Trophoblast cell (in vitro differentiated cells and primary cell): ENCODE data around the gene TRAF5.
"Not testable (repeated sequence)": the region's sequence is repeated elsewhere in the genome, so short reads cannot be mapped to it uniquely, and the experiment has no call there.

ENCODE experiments used
- DNase-seq, 2 donors: peaks; one replicate each; pipeline ENCODE4 v3.0.0-alpha.2; 2016
- H2AFZ ChIP-seq: 2 replicates; pipeline ENCODE4 v1.6.1; 2013; ENCODE audit warnings: low read length, moderate library complexity, mild to moderate bottlenecking; ENCODE audit not compliant: insufficient read depth, poor library complexity
- H2AK5ac ChIP-seq: 2 replicates; pipeline ENCODE4 v1.6.1; 2013; ENCODE audit warnings: mild to moderate bottlenecking, low read length
- H2BK120ac ChIP-seq: 2 replicates; pipeline ENCODE4 v1.6.1; 2013; ENCODE audit warnings: low read length, mild to moderate bottlenecking, moderate library complexity; ENCODE audit not compliant: insufficient read depth, poor library complexity
- H2BK12ac ChIP-seq: 2 replicates; pipeline ENCODE4 v1.6.1; 2013; ENCODE audit warnings: mild to moderate bottlenecking, low read length, moderate library complexity
- H2BK5ac ChIP-seq: 2 replicates; pipeline ENCODE4 v1.6.1; 2013; ENCODE audit warnings: low read length, low read depth, moderate library complexity, mild to moderate bottlenecking; ENCODE audit not compliant: poor library complexity
- H3K14ac ChIP-seq: 2 replicates; pipeline ENCODE4 v1.6.1; 2013; ENCODE audit warnings: mild to moderate bottlenecking, low read length
- H3K18ac ChIP-seq: 2 replicates; pipeline ENCODE4 v1.6.1; 2013; ENCODE audit warnings: mild to moderate bottlenecking, low read length
- H3K23ac ChIP-seq: 2 replicates; pipeline ENCODE4 v1.6.1; 2013; ENCODE audit warnings: low read length
- H3K27ac ChIP-seq: 2 replicates; pipeline ENCODE4 v1.5.1; 2013; ENCODE audit warnings: low read depth, mild to moderate bottlenecking, inconsistent platforms, low read length, moderate library complexity
- H3K27me3 ChIP-seq: 2 replicates; pipeline ENCODE4 v1.6.1; 2013; ENCODE audit warnings: inconsistent platforms, mild to moderate bottlenecking, low read length, moderate library complexity; ENCODE audit not compliant: insufficient read depth
- H3K36me3 ChIP-seq, 2 experiments: 1 replicate in 1 of 2; 2 replicates in 1 of 2; pipeline ENCODE4 v1.6.1; 2013; ENCODE audit warnings: low read length in 2 of 2, mild to moderate bottlenecking in 2 of 2, moderate library complexity in 1 of 2; ENCODE audit not compliant: insufficient read depth in 2 of 2, control insufficient read depth in 1 of 2
- H3K4ac ChIP-seq: 2 replicates; pipeline ENCODE4 v1.6.1; 2013; ENCODE audit warnings: low read depth, mild to moderate bottlenecking, low read length, moderate library complexity
- H3K4me1 ChIP-seq, 2 experiments: 1 replicate in 1 of 2; 2 replicates in 1 of 2; pipeline ENCODE4 v1.6.1; 2013; ENCODE audit warnings: low read length in 2 of 2, mild to moderate bottlenecking in 2 of 2, moderate library complexity in 1 of 2; ENCODE audit not compliant: insufficient read depth in 2 of 2, control insufficient read depth in 1 of 2
- H3K4me2 ChIP-seq: 2 replicates; pipeline ENCODE4 v1.6.1; 2013; ENCODE audit warnings: inconsistent platforms, mild to moderate bottlenecking, low read length, moderate library complexity
- H3K4me3 ChIP-seq: 2 replicates; pipeline ENCODE4 v1.5.1; 2013; ENCODE audit warnings: mild to moderate bottlenecking, low read depth, low read length, inconsistent platforms
- H3K79me1 ChIP-seq: one replicate; pipeline ENCODE4 v1.6.1; 2013; ENCODE audit warnings: low read length
- H3K79me2 ChIP-seq: 2 replicates; pipeline ENCODE4 v1.6.1; 2013; ENCODE audit warnings: low read length, mild to moderate bottlenecking; ENCODE audit not compliant: control insufficient read depth, insufficient read depth, poor library complexity
- H3K9ac ChIP-seq: 2 replicates; pipeline ENCODE4 v1.6.1; 2013; ENCODE audit warnings: mild to moderate bottlenecking, low read length
- H3K9me3 ChIP-seq: 2 replicates; pipeline ENCODE4 v1.6.1; 2013; ENCODE audit warnings: low read depth, mild to moderate bottlenecking, control low read depth, inconsistent platforms, low read length; ENCODE audit not compliant: insufficient read depth
- H4K12ac ChIP-seq: 2 replicates; pipeline ENCODE4 v1.6.1; 2013; ENCODE audit warnings: low read depth, mild to moderate bottlenecking, low read length, moderate library complexity
- H4K8ac ChIP-seq: 2 replicates; pipeline ENCODE4 v1.6.1; 2013; ENCODE audit warnings: low read depth, mild to moderate bottlenecking, low read length, moderate library complexity
- H4K91ac ChIP-seq: one replicate; pipeline ENCODE4 v1.6.1; 2013; ENCODE audit warnings: low read depth, mild to moderate bottlenecking, low read length, moderate library complexity
- WGBS: extraction: QIAGEN DNeasy Blood & Tissue Kit; methylation state at CpG from one replicate; pipeline ENCODE4 v1.1.7; 2013; ENCODE audit warnings: missing lambda C conversion rate; ENCODE audit not compliant: insufficient read length, insufficient coverage; ENCODE audit errors: extremely low coverage; 5-methylcytosine and 5-hydroxymethylcytosine counted together

Gene TRAF5

DNA sequence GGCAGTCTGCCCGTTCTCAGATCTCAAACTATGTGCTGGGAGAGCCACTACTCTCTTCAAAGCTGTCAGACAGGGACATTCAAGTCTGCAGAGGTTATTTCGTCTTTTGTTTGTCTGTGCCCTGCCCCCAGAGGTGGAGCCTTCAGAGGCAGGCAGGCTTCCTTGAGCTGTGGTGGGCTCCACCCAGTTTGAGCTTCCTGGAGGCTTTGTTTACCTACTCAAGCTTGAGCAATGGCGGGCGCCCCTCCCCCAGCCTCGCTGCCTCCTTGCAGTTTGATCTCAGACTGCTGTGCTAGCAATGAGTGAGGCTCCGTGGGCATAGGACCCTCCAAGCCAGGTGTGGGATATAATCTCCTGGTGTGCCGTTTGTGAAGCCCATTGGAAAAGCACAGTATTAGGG lies 81.1 kb downstream of the TRAF5 start:
- H4K91ac ChIP-seq, H2BK12ac ChIP-seq, H3K9me3 ChIP-seq, H2BK5ac ChIP-seq, H3K4me3 ChIP-seq, H3K79me2 ChIP-seq, H3K79me1 ChIP-seq, H3K23ac ChIP-seq, H3K4me1 ChIP-seq, H3K18ac ChIP-seq, H2BK120ac ChIP-seq, H3K4ac ChIP-seq, H4K12ac ChIP-seq, H3K14ac ChIP-seq, H4K8ac ChIP-seq, DNase-seq, H3K27me3 ChIP-seq, H3K4me2 ChIP-seq, H3K36me3 ChIP-seq, H2AK5ac ChIP-seq, H3K27ac ChIP-seq, H3K9ac ChIP-seq, H2AFZ ChIP-seq: not testable (repeated sequence)
- no CpG with 5 or more reads among the region's 7 CpGs for WGBS

GRCh38 chr1:211411639-211412038 lies 85.0 kb downstream of the TRAF5 start:
- no peaks in the 10 kb centered on the region for H3K4me1 ChIP-seq
- no peak overlapping the region for H2BK12ac ChIP-seq
- no peak overlapping the region for H3K27ac ChIP-seq
- no peak overlapping the region for H4K91ac ChIP-seq
- H3K14ac ChIP-seq, result no peak overlapping the region
- H3K23ac ChIP-seq, result no peak overlapping the region
- H2AK5ac ChIP-seq, result no peak overlapping the region
- no peak overlapping the region for H3K9ac ChIP-seq
- H4K8ac ChIP-seq, result no peak overlapping the region
- H3K79me1 ChIP-seq, result peaks cover 1% of the 10 kb centered on the region
- WGBS, result no CpG with 5 or more reads among the region's 3 CpGs
- H3K27me3 ChIP-seq, result no peaks in the 10 kb centered on the region
- no peak overlapping the region for H2AFZ ChIP-seq
- no peaks in the 10 kb centered on the region for H3K79me2 ChIP-seq
- H3K4ac ChIP-seq, result no peak overlapping the region
- DNase-seq, result no peak
- no peak overlapping the region for H2BK5ac ChIP-seq
- no peak overlapping the region for H4K12ac ChIP-seq
- peaks cover 6% of the 10 kb centered on the region for H3K9me3 ChIP-seq
- H3K4me3 ChIP-seq, result no peak overlapping the region
- no peak overlapping the region for H2BK120ac ChIP-seq
- H3K4me2 ChIP-seq, result no peak overlapping the region
- H3K18ac ChIP-seq, result no peak overlapping the region
- H3K36me3 ChIP-seq, result peaks cover 0 to 3% of the 10 kb centered on the region in 2 experiments

- Histone ChIP-seq H4K91ac (no peak overlapping the region), H3K4ac (no peak overlapping the region), H2BK120ac (no peak overlapping the region), H2AFZ (no peak overlapping the region), H3K9ac (no peak overlapping the region), H2BK12ac (no peak overlapping the region), H3K9me3 (no peaks in the 10 kb centered on the region), H3K4me3 (no peak overlapping the region), H3K79me1 (peaks cover 2% of the 10 kb centered on the region), H4K12ac (no peak overlapping the region), H4K8ac (no peak overlapping the region), H3K4me1 (no peaks in the 10 kb centered on the region), H3K14ac (no peak overlapping the region), H3K23ac (no peak overlapping the region), H3K36me3 (no peaks in the 10 kb centered on the region), H3K27ac (no peak overlapping the region), H2BK5ac (no peak overlapping the region), H3K18ac (no peak overlapping the region), H2AK5ac (no peak overlapping the region), H3K79me2 (no peaks in the 10 kb centered on the region), H3K27me3 (no peaks in the 10 kb centered on the region), H3K4me2 (no peak overlapping the region)
- peak in 1 of 2 donors; percentile 3 for DNase-seq
- WGBS, result no CpG with 5 or more reads among the region's 2 CpGs
Observed at GRCh38 chr1:211415700-211416099, 89.1 kb downstream of the TRAF5 start.

GRCh38 chr1:211416246-211416627 lies 89.6 kb downstream of the TRAF5 start:
- Histone ChIP-seq H3K4me2 (peak overlapping the region; percentile 63), H2AFZ (peak overlapping the region; percentile 71), H4K91ac (peak overlapping the region; percentile 61), H3K4me3 (peak overlapping the region; percentile 68), H3K27ac (peak overlapping the region; percentile 65), H2BK120ac (peak overlapping the region; percentile 39), H3K18ac (peak overlapping the region; percentile 61), H4K12ac (peak overlapping the region; percentile 36)
- H4K8ac ChIP-seq, H3K4ac ChIP-seq, H3K79me1 ChIP-seq, H3K9me3 ChIP-seq, H3K14ac ChIP-seq, H3K36me3 ChIP-seq, H2AK5ac ChIP-seq, H3K9ac ChIP-seq, H3K4me1 ChIP-seq, H2BK12ac ChIP-seq, H2BK5ac ChIP-seq, H3K27me3 ChIP-seq, H3K79me2 ChIP-seq, H3K23ac ChIP-seq: not testable (repeated sequence)
- no CpG with 5 or more reads among the region's 43 CpGs for WGBS
- DNase-seq, result peak in 1 of 2 donors; percentile 3
